ENCODE measurements around the gene OR13A1.

Gene OR13A1

DNA sequence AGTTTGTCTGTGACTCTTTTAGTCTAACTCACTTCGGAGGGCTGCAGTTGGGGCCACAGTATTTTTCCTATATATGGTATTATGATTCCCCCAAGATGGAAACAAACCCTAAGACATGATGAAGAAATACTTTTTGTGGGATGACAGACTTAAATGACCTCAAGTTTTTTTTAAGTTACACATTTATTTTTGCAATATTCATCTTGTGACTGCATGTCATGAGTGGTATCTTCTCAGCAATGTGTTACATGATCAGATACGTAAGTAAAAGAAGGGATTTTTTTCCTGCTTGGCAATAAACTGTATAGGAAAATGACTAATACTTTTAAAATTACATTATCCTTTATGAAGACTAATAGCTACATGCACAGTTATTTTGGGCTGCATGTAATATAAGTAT is 57.8 kb downstream of the OR13A1 start:
- Histone ChIP-seq H3K4me1 (ENCODE audit: low read length) (no peaks in the 10 kb centered on the region), H3K27ac (ENCODE audit: low read length) (no peak overlapping the region), H3K36me3 (replicated peaks; ENCODE audit: insufficient read depth, low read length) (no peaks in the 10 kb centered on the region), H4K20me1 (ENCODE audit: insufficient read depth, low read length) (no peaks in the 10 kb centered on the region), H3K4me3 (ENCODE audit: low read length) (no peak overlapping the region), H3K9ac (ENCODE audit: low read length) (no peak overlapping the region), H3K27me3 (replicated peaks; ENCODE audit: insufficient read depth, low read length) (no peaks in the 10 kb centered on the region), H3K79me2 (ENCODE audit: low read length) (no peaks in the 10 kb centered on the region), H3K9me2 (replicated peaks; ENCODE audit: insufficient read depth, low read length) (no peaks in the 10 kb centered on the region), H3K9me3 (replicated peaks; ENCODE audit: insufficient read depth, low read length) (no peaks in the 10 kb centered on the region), H3K4me2 (ENCODE audit: low read depth, low read length) (no peak overlapping the region), H2AFZ (ENCODE audit: low read length) (no peak overlapping the region), H3F3A (ENCODE audit: insufficient read depth, low read length) (no peaks in the 10 kb centered on the region)
- DNase-seq: no peak
- no peak for TF ChIP-seq CTCF (IDR thresholded peaks at IDR 0.05; ENCODE audit: low read length)
- no peak for TF ChIP-seq EZH2 (optimal IDR thresholded peaks at IDR 0.05; ENCODE audit: low read depth, low read length)
- no peak for TF ChIP-seq EZH2phosphoT487 (IDR thresholded peaks at IDR 0.05; ENCODE audit: low read length)

DNA sequence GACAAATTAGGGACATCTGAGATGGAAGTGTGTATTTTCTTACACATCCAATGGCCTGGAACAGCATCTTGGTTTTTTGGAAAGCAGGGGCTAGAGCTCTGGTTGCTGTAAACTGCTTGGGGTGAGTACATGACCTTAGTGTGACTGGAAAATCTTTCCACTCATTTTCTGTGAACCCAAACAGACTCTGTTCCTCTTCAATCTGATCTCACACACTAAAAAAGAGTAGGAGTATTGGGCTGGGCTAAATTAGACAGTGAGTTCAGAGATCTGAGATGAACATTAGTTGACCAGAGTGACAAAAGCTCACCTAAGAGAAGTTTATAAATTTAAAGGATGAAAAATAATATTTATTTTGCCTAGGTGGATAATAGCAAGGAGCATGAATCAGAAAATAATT is 59.2 kb downstream of the OR13A1 start:
- Histone ChIP-seq H3K4me2 (ENCODE audit: low read depth, low read length) (no peak overlapping the region), H3K9me3 (replicated peaks; ENCODE audit: insufficient read depth, low read length) (no peaks in the 10 kb centered on the region), H4K20me1 (ENCODE audit: insufficient read depth, low read length) (no peaks in the 10 kb centered on the region), H2AFZ (ENCODE audit: low read length) (no peak overlapping the region), H3F3A (ENCODE audit: insufficient read depth, low read length) (no peaks in the 10 kb centered on the region), H3K4me3 (ENCODE audit: low read length) (no peak overlapping the region), H3K27me3 (replicated peaks; ENCODE audit: insufficient read depth, low read length) (no peaks in the 10 kb centered on the region), H3K79me2 (ENCODE audit: low read length) (no peaks in the 10 kb centered on the region), H3K9me2 (replicated peaks; ENCODE audit: insufficient read depth, low read length) (no peaks in the 10 kb centered on the region), H3K27ac (ENCODE audit: low read length) (no peak overlapping the region), H3K4me1 (ENCODE audit: low read length) (no peaks in the 10 kb centered on the region), H3K36me3 (replicated peaks; ENCODE audit: insufficient read depth, low read length) (no peaks in the 10 kb centered on the region), H3K9ac (ENCODE audit: low read length) (no peak overlapping the region)
- no peak for DNase-seq
- no peak for TF ChIP-seq EZH2 (optimal IDR thresholded peaks at IDR 0.05; ENCODE audit: low read depth, low read length)
- TF ChIP-seq CTCF (IDR thresholded peaks at IDR 0.05; ENCODE audit: low read length): no peak
- TF ChIP-seq EZH2phosphoT487 (IDR thresholded peaks at IDR 0.05; ENCODE audit: low read length): no peak

DNA sequence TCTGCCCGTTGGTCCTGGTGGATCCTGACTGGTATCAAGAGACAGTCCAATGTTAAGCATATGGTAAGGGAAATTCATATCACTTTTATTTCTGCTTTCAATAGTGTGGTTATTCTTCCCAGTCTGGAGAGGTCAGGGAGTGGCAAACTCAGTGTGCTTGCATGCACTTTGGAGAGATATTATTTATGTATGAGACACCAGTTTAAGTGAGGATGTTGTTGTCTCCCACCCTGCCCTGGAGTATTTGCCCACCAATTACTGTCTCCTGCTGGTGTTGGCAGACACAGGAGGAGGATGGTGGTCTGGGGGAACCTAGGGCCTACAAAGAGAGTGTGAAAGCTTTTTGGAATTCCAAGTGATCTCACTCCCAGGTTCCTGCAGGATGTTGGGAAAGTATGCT is 59.7 kb downstream of the OR13A1 start:
- no peak overlapping the region for H2AFZ ChIP-seq (ENCODE audit: low read length)

GRCh38 chr10:45254892-45255291 is 60.5 kb downstream of the OR13A1 start:
- no peak overlapping the region for H2AFZ ChIP-seq (ENCODE audit: low read length)
- DNase-seq: no peak
- H3K9me3 ChIP-seq (replicated peaks; ENCODE audit: insufficient read depth, low read length): no peaks in the 10 kb centered on the region
- no peaks in the 10 kb centered on the region for H4K20me1 ChIP-seq (ENCODE audit: insufficient read depth, low read length)
- H3K4me3 ChIP-seq (ENCODE audit: low read length): no peak overlapping the region
- no peak overlapping the region for H3K9ac ChIP-seq (ENCODE audit: low read length)
- no peak overlapping the region for H3K27ac ChIP-seq (ENCODE audit: low read length)
- no peaks in the 10 kb centered on the region for H3K9me2 ChIP-seq (replicated peaks; ENCODE audit: insufficient read depth, low read length)
- H3K79me2 ChIP-seq (ENCODE audit: low read length): no peaks in the 10 kb centered on the region
- H3K36me3 ChIP-seq (replicated peaks; ENCODE audit: insufficient read depth, low read length): no peaks in the 10 kb centered on the region
- H3K27me3 ChIP-seq (replicated peaks; ENCODE audit: insufficient read depth, low read length): no peaks in the 10 kb centered on the region
- H3K4me2 ChIP-seq (ENCODE audit: low read depth, low read length): no peak overlapping the region
- TF ChIP-seq EZH2 (optimal IDR thresholded peaks at IDR 0.05; ENCODE audit: low read depth, low read length): no peak
- no peak for TF ChIP-seq EZH2phosphoT487 (IDR thresholded peaks at IDR 0.05; ENCODE audit: low read length)
- no peak for TF ChIP-seq CTCF (IDR thresholded peaks at IDR 0.05; ENCODE audit: low read length)
- no peaks in the 10 kb centered on the region for H3F3A ChIP-seq (ENCODE audit: insufficient read depth, low read length)
- H3K4me1 ChIP-seq (ENCODE audit: low read length): no peaks in the 10 kb centered on the region

More for the DNA sequence above, 59.7 kb downstream of the OR13A1 start:
- H3K9me2 ChIP-seq (replicated peaks; ENCODE audit: insufficient read depth, low read length): no peaks in the 10 kb centered on the region
- no peaks in the 10 kb centered on the region for H3K4me1 ChIP-seq (ENCODE audit: low read length)
- H3K79me2 ChIP-seq (ENCODE audit: low read length): no peaks in the 10 kb centered on the region
- H3F3A ChIP-seq (ENCODE audit: insufficient read depth, low read length): no peaks in the 10 kb centered on the region
- no peak overlapping the region for H3K4me2 ChIP-seq (ENCODE audit: low read depth, low read length)
- TF ChIP-seq EZH2phosphoT487 (IDR thresholded peaks at IDR 0.05; ENCODE audit: low read length): no peak
- no peak for TF ChIP-seq EZH2 (optimal IDR thresholded peaks at IDR 0.05; ENCODE audit: low read depth, low read length)
- H3K9ac ChIP-seq (ENCODE audit: low read length): no peak overlapping the region
- no peak for DNase-seq
- H4K20me1 ChIP-seq (ENCODE audit: insufficient read depth, low read length): no peaks in the 10 kb centered on the region
- no peak overlapping the region for H3K27ac ChIP-seq (ENCODE audit: low read length)
- no peaks in the 10 kb centered on the region for H3K36me3 ChIP-seq (replicated peaks; ENCODE audit: insufficient read depth, low read length)
- H3K27me3 ChIP-seq (replicated peaks; ENCODE audit: insufficient read depth, low read length): no peaks in the 10 kb centered on the region
- no peak overlapping the region for H3K4me3 ChIP-seq (ENCODE audit: low read length)
- no peaks in the 10 kb centered on the region for H3K9me3 ChIP-seq (replicated peaks; ENCODE audit: insufficient read depth, low read length)
